A172 (cell line): ENCODE results near the gene NANOS2. TPM values are rescaled to one million over a fixed set of nuclear protein-coding genes. Genes with fewer than 3 reads are reported as not detected.
"Not testable (repeated sequence)": the region's sequence is repeated elsewhere in the genome, so short reads cannot be mapped to it uniquely, and the experiment has no call there.

Source experiments
- DNase-seq: peaks from one replicate; pipeline ENCODE4 v3.0.0-alpha.2; 2015; ENCODE audit warnings: low spot score
- total RNA-seq: library from RNA; depleted of rRNA; stranded (reverse); fragments of >200 nt; shearing (Covaris generic); gene quantifications from 2 replicates; pipeline ENCODE4 v1.2.3, GENCODE V29; 2014; rRNA removed

NANOS2 gene
- total RNA-seq, 1 experiment from 2014 or later, result not detected

- DNase-seq, result no peak
Observed at GRCh38 chr19:45876411-45877197, 38.0 kb downstream of the NANOS2 start.

DNA sequence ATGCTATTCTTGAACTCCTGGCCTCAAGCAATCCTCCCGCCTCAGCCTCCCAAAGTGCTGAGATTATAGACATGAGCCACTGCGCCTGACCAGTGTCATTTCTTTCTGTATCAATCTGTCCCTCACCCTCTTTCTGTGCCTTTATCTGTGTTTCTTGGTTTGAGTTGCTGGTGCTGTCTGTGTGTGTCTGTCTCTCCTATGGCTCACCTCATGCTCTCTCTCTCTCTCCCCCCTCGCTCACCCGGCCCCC lies 38.5 kb downstream of the NANOS2 start:
- no peak for DNase-seq

- no peak for DNase-seq
Observed at GRCh38 chr19:45874620-45874966, 40.0 kb downstream of the NANOS2 start.

DNA sequence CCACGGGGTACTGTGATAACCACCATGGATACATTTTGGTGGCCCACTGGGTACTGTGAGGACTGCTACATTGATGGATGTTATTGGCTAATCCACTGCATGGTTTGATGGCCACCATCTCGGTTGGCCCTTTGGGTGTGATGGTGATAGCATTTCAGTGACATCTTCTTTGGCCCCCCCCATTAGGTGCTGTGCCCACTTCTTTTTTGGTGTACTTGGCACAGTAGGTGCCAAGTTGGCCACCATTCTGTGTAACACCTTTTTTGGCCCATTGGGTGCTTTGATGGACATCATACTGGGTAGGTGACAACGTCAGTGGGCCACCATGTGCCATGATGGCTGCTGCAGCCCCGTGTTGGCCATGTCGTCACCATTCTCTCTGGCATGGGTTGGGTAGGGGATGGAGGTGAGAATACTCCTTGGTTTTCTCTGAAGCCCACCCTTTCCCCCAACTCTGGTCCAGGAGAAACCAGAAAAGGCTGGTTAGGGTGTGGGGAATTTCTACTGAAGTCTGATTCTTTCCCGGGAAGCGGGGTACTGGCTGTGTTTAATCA lies 41.3 kb downstream of the NANOS2 start:
- DNase-seq, result no peak

DNA sequence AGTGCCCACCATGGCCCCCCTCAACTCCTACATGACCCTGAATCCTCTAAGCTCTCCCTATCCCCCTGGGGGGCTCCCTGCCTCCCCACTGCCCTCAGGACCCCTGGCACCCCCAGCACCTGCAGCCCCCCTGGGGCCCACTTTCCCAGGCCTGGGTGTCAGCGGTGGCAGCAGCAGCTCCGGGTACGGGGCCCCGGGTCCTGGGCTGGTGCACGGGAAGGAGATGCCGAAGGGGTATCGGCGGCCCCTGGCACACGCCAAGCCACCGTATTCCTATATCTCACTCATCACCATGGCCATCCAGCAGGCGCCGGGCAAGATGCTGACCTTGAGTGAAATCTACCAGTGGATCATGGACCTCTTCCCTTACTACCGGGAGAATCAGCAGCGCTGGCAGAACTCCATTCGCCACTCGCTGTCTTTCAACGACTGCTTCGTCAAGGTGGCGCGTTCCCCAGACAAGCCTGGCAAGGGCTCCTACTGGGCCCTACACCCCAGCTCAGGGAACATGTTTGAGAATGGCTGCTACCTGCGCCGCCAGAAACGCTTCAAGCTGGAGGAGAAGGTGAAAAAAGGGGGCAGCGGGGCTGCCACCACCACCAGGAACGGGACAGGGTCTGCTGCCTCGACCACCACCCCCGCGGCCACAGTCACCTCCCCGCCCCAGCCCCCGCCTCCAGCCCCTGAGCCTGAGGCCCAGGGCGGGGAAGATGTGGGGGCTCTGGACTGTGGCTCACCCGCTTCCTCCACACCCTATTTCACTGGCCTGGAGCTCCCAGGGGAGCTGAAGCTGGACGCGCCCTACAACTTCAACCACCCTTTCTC lies 42.3 kb downstream of the NANOS2 start:
- DNase-seq, result no peak

DNA sequence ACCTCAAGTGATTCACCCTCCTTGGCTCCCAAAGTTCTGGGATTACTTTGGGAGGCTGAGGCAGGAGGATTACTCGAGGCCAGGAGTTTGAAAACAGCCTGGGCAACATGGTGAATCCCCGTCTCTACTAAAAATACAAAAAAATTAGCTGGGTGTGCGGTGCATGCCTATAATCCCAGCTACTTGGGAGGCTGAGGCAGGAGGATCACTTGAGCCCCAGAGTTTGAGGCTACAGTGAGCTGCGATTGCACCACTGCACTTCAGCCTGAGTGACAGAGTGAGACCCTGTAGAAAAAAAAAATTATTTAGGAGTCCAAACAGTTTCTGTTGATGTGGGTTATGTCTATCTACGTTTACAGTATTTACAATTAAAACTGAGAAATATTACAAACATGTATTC lies 43.8 kb downstream of the NANOS2 start:
- no peak for DNase-seq

GRCh38 chr19:45867241-45867640 lies 47.3 kb downstream of the NANOS2 start:
- DNase-seq, result not testable (repeated sequence)

DNA sequence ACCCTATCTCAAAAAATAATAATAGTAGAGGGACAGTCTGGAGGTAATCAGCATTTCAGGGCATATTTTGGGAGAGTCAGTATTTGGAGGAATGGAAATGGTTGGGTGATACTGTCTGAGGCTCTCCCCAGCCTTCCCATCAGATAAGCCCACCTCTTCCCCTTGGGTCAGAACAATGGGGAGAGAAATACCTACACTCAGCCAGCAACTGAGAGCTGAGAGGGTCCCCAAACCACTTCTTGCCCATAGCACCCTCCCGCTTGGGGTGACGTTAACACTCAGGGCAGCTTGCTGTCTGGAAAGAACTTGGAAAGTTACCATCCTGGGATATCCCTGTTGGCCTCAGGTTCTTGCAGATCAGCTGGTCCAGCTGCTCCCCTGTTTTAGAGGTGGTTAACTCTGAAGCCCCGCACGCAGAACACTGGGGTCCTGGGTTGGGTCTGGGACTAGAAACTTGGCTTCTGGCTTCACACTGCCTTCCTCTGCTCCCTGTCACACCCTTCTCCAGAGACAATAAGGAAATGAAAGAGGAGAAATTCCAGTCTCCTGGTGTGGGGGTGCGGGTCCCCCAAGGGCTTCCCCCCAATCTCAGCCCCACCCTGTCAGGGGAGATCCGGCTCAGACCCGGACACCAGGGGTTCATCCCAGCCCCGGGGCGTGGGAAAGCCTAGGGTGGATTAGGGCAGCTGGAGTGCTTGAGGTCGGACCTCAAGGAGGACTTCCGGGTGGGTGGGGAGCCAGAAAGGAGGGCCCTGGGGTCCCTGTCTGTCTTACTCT lies 48.0 kb downstream of the NANOS2 start:
- DNase-seq, result no peak

- DNase-seq, result no peak
Observed at GRCh38 chr19:45865269-45865948, 49.2 kb downstream of the NANOS2 start.

DNA sequence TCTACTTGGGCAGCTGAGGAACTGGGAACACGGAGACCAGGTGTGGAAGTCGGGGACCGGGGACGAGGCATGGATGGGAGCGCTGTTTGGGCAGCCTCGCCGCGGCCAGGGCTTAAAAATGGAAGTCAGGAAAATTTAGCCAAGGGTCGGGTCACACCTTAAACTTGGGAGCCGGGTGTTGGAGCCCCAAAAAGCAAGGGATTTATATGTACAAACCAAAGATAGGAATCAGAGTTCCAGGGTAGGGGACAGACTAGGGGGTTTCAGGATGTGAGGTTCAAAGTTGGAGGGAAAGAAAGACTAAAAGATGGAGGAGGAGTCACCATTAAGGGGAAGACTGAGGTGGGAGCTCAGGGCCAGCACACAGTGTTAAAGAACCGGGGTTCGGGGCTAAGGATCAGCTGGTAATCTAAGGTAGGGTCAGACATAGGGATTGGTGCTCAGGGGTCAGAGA lies 49.9 kb downstream of the NANOS2 start:
- no peak for DNase-seq

DNA sequence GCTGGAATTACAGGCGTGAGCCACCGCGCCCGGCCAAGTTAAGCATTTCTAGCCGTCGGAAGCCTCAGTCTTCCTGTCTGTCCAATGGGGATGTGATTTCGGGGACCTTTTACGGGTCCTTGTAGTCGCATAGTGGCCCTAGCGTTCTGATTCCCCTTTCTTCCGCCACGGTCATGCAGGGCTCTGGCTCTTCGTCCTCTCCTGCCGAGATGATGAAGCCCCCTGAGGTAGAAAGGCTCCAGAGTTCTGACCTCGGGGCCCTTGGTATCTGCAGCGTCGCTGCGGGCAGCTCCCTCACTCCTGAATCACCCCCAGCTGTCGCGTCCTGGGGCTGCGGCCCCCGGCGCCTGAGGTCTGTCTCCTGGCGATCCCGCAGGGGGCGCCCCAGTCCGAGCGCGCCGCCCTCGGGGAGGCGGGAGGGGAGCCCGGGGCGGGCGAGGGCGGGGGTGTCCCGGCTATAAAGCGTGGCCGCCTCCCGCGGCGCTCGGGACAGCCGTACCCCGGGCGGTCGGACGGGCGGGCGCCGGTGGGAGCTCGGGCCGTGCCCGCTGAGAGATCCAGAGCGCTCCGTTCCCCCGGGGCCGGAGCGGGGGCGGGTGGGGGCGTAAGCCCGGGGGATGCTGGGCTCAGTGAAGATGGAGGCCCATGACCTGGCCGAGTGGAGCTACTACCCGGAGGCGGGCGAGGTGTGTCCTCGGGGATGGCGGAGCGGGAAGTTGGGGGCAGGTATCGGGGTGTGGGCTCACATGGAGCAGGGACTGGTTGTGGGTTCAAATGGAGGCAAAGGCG lies 50.5 kb downstream of the NANOS2 start, which contains the start of gene FOXA3:
Gene FOXA3 (plus strand): TSS at position 487 of the 789 bp plus-strand sequence. CDS start 131 bp downstream, at position 618.
- no peak for DNase-seq

GRCh38 chr19:45863335-45863839 lies 51.2 kb downstream of the NANOS2 start:
- no peak for DNase-seq

Other genes starting within 250 kb of the NANOS2 start
- 0.10 and 0.72 TPM in 2 replicates for gene GIPR, start 246.6 kb downstream of the NANOS2 start, total RNA-seq
- 260 and 319 TPM in 2 replicates for gene SNRPD2, start 222.8 kb downstream of the NANOS2 start, total RNA-seq
- 5.1 and 8.2 TPM in 2 replicates for gene QPCTL, start 222.1 kb downstream of the NANOS2 start, total RNA-seq
- 2.4 and 3.0 TPM in 2 replicates for gene FBXO46, start 183.9 kb downstream of the NANOS2 start, total RNA-seq
- not detected in 2 replicates for gene MEIOSIN, start 181.3 kb downstream of the NANOS2 start, total RNA-seq
- gene SIX5, start 145.5 kb downstream of the NANOS2 start, total RNA-seq, result 9.5 and 14.5 TPM in 2 replicates
- 25.1 and 30.5 TPM in 2 replicates for gene DMPK, start 132.3 kb downstream of the NANOS2 start, total RNA-seq
- gene DMWD, start 121.9 kb downstream of the NANOS2 start, total RNA-seq, result 14.8 and 27.0 TPM in 2 replicates
- gene RSPH6A, start 99.5 kb downstream of the NANOS2 start, total RNA-seq, result not detected in 2 replicates
- 18.6 and 25.5 TPM in 2 replicates for gene SYMPK, start 51.6 kb downstream of the NANOS2 start, total RNA-seq
- gene FOXA3, start 50.5 kb downstream of the NANOS2 start, total RNA-seq, result not detected in 2 replicates
- 16.2 and 24.6 TPM in 2 replicates for gene IRF2BP1, start 28.6 kb downstream of the NANOS2 start, total RNA-seq
- gene MYPOP, start 12.2 kb downstream of the NANOS2 start, total RNA-seq, result 0.48 and 1.1 TPM in 2 replicates
- 0.17 and 0.53 TPM in 2 replicates for gene NOVA2, start 59.1 kb upstream of the NANOS2 start, total RNA-seq
- 2.4 and 3.1 TPM in 2 replicates for gene CCDC61, start 80.7 kb upstream of the NANOS2 start, total RNA-seq
- gene PGLYRP1, start 108.3 kb upstream of the NANOS2 start, total RNA-seq, result not detected in 2 replicates
- not detected in 2 replicates for gene IGFL4, start 126.2 kb upstream of the NANOS2 start, total RNA-seq
- 0.53 TPM in 1 of 2 replicates, not detected in the other for gene IGFL3, start 209.9 kb upstream of the NANOS2 start, total RNA-seq
- gene IGFL2, start 233.5 kb upstream of the NANOS2 start, total RNA-seq, result not detected in 2 replicates